MM.1S (cell line): ENCODE measurements around the gene SIN3A.

Source experiments
- CTCF ChIP-seq: fragments of 300-600 bp; sonication (generic); IDR thresholded peaks from 2 replicates; pipeline ENCODE4 v1.5.1; 2016; ENCODE audit warnings: antibody characterized with exemption, low read length, mixed read lengths
- EZH2 ChIP-seq: fragments of 300-600 bp; sonication (generic); optimal IDR thresholded peaks from 2 replicates; pipeline ENCODE3; 2017; ENCODE audit warnings: low read depth, mild to moderate bottlenecking, antibody characterized with exemption, low read length, mixed read lengths
- EZH2phosphoT487 ChIP-seq: fragments of 300-600 bp; sonication (generic); IDR thresholded peaks from 2 replicates; pipeline ENCODE4 v1.6.1; 2018; ENCODE audit warnings: antibody characterized with exemption, low read length

GRCh38 chr15:75360391-75360790 is 91.1 kb downstream of the SIN3A start:
- TF ChIP-seq CTCF (no peak), EZH2 (no peak), EZH2phosphoT487 (no peak)
